SH-SY5Y (cell line): Measurements from ENCODE around the gene PEX5.

Source experiments
- GATA2 ChIP-seq: IDR thresholded peaks from 2 replicates; pipeline ENCODE4 v1.6.1; 2011; ENCODE audit warnings: mild to moderate bottlenecking, low read depth, low read length
- GATA3 ChIP-seq: IDR thresholded peaks from 2 replicates; pipeline ENCODE4 v1.6.1; 2011; ENCODE audit warnings: low read depth, mild to moderate bottlenecking, low read length, moderate library complexity

DNA sequence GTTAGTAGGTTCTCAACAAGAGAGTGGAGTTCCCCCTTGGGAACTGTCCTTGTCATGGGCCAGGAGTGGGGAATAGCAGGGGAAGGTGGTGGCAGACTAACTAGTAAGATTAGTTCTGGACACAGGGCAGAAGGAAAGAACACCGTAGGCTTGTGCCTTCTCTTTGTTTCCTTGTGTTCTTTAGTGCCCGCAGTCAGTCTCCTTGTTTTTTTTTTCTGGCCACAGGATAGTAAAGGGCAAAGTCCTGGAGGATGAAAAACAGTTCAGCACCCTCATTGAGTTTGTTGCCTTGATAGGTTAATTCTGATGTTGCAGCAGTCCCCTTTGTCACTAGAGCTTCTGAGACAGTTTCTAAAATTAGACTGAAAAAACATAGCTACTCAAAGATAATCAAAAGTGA, 8.4 kb downstream of the PEX5 start:
- TF ChIP-seq GATA3, result no peak
- TF ChIP-seq GATA2, result no peak
